ENCODE results near the gene F7.

The F7 gene

GRCh38 chr13:113121928-113122471 lies 16.4 kb downstream of the F7 start:
- no peak overlapping the region for H3K27ac ChIP-seq
- TF ChIP-seq ZFX (IDR thresholded peaks at IDR 0.05; ENCODE audit: borderline replicate concordance) (no peak), CTCF (IDR thresholded peaks at IDR 0.05) (no peak)

DNA sequence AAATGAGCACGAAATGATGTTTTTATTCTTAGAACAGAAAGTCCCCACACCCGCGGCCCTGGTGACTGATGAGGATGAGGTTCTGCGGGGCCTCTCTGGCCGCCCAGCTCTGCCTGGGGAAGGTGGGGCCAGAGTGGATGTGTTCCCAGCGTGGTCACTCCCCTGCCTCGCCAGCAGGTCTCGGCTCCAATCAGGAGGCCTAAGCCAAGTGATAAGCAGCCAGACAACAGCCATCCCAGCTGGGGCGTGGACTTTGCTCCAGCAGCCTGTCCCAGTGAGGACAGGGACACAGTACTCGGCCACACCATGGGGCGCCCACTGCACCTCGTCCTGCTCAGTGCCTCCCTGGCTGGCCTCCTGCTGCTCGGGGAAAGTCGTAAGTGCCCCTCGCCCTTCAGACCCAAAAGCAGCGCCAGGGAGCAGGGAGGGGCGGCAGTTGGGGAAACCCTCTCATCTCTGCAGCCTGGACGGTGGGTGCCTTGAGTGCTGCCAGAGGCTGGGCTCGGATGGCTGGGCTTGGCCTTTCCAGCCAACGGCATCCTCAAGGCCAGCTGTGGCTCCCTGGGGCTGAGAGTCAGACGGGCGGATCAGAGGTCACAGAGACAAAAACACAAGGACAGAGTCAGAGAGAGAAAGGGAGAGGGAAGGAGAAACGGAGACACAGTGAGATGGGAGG lies 17.1 kb downstream of the F7 start, which contains the start of gene F10:
F10 (plus strand) TSS at position 250 of the 676 bp plus-strand sequence; CDS start at position 307, 57 bp downstream.
- H3K27ac ChIP-seq = no peak within 1 kb of the TSS
- no peak for TF ChIP-seq ZFX (IDR thresholded peaks at IDR 0.05; ENCODE audit: borderline replicate concordance)
- TF ChIP-seq CTCF (IDR thresholded peaks at IDR 0.05) = no peak

- no peak overlapping the region for H3K27ac ChIP-seq
- no peak for TF ChIP-seq ZFX (IDR thresholded peaks at IDR 0.05; ENCODE audit: borderline replicate concordance)
- peak; percentile 29; the same call in 1 of the 2 replicates for TF ChIP-seq CTCF (IDR thresholded peaks at IDR 0.05)
These were observed 17.9 kb downstream of the F7 start for GRCh38 chr13:113123226-113124201.

GRCh38 chr13:113124211-113124970 lies 18.8 kb downstream of the F7 start:
- H3K27ac ChIP-seq = no peak overlapping the region
- no peak for TF ChIP-seq ZFX (IDR thresholded peaks at IDR 0.05; ENCODE audit: borderline replicate concordance)
- no peak for TF ChIP-seq CTCF (IDR thresholded peaks at IDR 0.05)

GRCh38 chr13:113125506-113126264 lies 20.1 kb downstream of the F7 start:
- no peak overlapping the region for H3K27ac ChIP-seq
- no peak for TF ChIP-seq CTCF (IDR thresholded peaks at IDR 0.05)
- no peak for TF ChIP-seq ZFX (IDR thresholded peaks at IDR 0.05; ENCODE audit: borderline replicate concordance)

All from 22Rv1 (cell line).